GM10847 (cell line): Measurements from ENCODE around the gene RNASEH2A.

Source experiments
- POLR2A ChIP-seq: IDR thresholded peaks from 2 replicates; pipeline ENCODE4 v1.6.1; 2011; ENCODE audit not compliant: insufficient read length; ENCODE audit errors: extremely low read depth

RNASEH2A gene

GRCh38 chr19:12778017-12778904 is 28.1 kb upstream of the RNASEH2A start:
- TF ChIP-seq POLR2A, result peak; percentile 49

- no peak for TF ChIP-seq POLR2A
Observed at GRCh38 chr19:12778905-12779161, 27.6 kb upstream of the RNASEH2A start.

GRCh38 chr19:12779162-12779993 is 27.0 kb upstream of the RNASEH2A start:
- no peak for TF ChIP-seq POLR2A

DNA sequence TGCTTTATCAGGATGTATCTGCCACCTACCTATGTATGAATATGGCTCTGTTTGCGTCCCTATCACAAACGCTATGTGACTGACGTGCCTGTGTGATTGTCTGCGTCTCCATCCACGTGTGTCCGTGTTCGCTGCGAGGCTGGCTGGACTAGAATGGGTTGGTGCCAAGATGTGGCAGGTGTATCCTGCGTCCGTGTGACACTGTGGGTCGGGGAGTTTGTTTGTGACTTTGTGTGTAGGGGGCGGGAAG is 24.3 kb upstream of the RNASEH2A start:
- no peak for TF ChIP-seq POLR2A

DNA sequence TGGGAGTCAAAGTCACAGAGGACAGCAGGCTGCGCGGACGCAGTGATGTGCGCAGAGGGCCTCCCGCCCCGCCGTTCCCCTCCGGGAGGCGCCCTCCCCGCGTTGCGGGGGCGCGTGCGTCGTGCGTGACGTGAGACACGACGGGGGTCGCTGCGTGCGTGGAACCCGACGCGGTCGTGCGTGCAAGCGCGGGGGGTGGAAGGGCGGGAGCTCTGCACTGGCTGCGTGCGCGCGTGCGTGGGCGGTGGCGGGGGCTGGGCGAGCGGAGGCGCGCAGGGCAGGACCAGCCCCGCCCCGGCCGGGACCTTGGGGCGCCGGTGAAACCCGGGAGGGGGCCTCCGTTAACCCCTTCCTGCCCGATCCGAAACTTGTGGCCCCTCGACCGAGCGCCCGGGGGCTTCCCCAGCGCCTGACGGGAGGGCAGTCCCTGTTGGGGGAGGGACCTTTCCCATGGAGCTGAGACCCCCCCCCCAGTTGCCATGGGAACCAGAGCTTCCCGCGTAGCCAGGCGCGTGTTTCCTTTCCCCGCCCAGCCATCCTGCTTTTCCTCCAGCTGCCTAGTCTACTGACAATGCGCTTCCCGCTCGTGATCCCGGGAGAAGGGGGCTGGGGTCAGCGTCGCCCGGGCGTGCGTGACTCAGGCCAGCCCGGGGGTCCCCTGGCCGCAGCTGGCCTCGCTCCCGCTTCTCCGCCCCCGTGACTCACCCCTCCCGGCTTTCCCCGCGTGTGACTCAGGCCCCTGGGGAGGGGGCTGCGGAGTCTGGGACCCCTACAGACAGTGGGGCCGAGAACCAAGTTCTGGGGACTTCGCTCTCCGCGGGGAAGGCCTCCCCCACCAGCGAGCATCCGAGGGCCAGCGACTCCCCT is 23.7 kb upstream of the RNASEH2A start:
- peak; percentile 41 for TF ChIP-seq POLR2A

- no peak for TF ChIP-seq POLR2A
Observed at GRCh38 chr19:12783291-12783848, 23.0 kb upstream of the RNASEH2A start.

DNA sequence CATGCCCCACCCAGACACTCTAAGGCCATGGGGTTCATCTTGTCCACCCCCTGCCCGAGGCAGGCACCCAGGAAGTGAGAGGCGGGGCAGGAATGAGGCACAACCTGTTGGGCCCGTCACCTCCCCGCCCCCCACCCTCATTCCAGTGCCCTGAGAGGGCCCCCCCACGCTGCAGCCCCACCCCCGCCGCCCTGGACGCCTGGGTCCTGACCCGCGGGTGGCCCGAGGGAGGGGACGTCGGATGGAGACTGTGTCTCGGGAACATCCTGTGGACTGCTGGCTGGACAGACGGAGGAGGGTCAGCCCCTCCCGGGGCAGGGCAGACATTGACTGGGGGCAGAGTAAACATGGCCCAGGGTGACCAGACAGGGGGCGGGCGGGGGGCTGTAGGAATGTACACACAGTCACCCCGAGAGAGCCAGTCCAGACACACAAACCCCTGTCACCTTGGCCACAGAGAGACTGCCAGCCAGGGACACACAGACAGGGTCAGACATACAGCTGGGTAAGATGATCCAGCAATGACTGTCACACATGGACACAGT is 22.5 kb upstream of the RNASEH2A start:
- TF ChIP-seq POLR2A, result no peak

GRCh38 chr19:12784394-12784870 is 22.0 kb upstream of the RNASEH2A start:
- TF ChIP-seq POLR2A, result no peak

GRCh38 chr19:12784871-12785430 is 21.4 kb upstream of the RNASEH2A start:
- no peak for TF ChIP-seq POLR2A

DNA sequence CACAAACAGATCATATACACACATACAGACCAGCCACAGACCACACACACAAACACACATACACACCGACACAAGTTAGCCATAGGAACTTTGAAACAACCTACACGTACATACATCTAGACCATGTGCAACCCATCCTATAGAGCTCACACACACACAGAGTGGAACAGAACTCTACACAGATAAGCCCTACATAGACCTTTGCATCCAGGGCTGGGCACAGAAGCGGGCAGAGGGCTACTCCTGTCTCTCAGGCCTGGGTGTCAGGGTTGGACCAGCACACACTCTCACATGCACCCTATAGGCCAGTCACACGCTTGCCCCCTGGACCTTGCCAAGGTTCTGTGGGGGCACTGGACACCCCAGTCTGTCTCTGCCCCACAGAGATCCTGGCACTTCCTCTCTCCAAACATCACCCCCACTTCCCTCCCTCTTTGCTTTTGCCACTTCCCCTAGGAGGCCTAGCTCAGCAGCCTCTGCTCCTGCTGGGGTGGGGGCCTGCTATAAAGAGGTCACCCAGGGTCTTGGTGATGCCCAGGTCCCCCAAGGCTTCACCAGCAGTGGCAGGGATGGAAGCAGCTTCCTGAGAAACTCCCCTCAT is 20.9 kb upstream of the RNASEH2A start:
- no peak for TF ChIP-seq POLR2A

DNA sequence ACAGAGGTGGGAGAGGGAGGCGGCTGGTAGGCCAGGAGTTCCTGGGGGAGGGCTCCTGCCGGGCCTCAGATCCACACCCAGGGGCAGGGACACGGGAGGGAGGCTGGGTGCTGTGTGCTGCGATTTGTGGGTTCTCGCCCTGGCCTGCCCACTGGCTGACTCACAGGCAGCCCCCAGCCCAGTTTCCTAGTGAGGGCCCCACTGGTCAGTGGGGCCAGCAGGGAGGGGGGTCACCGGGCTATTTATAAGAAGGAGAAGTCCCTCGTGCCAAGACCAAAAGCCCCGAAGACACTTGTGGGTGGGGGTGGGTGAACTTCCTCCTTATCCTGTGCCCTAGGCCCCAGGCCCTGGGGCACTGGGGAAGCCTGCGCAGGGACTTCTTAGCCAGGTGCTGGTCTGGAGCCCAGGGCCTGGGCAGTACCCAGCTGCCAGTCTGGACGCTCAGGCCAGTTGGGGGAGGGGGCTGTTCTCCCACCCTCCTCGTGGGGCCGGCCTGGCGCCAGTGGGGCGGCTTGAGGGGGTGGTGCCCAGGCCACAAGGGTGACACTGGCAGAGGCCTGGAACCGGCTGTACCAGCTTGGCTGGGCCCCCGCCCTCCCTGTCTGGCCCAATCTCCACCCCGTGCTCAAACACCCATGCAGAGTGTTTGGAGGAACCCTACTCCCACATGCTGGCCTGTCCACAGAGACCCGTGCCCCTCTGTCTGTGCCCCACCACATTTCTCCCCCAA is 20.1 kb upstream of the RNASEH2A start:
- no peak for TF ChIP-seq POLR2A

DNA sequence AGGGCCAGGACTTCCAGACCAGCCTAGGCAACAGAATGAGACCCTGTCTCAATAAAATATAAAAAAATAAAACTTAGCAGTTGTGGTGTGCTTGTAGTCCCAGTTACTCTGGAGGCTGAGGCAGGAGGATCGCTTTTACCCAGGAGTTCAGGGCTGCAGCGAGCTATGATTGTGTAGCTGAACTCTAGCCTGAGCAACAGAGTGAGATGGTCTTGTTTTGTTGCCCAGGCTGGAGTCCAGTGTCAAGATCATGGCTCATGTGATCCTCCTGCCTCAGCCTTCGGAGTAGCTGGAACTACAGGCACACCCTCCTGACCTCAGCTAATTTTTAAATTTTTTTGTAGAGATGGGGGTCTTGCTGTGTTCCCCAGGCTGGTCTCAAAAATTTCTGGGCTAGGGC is 19.4 kb upstream of the RNASEH2A start:
- no peak for TF ChIP-seq POLR2A

- no peak for TF ChIP-seq POLR2A
Observed at GRCh38 chr19:12787458-12787857, 18.9 kb upstream of the RNASEH2A start.
